HepG2 (cell line): ENCODE data around the gene CYP4F2. TPM values are rescaled to one million over a fixed set of nuclear protein-coding genes. Genes with fewer than 3 reads are reported as not detected.

Source experiments
- ATAC-seq: fragments of 200-7000 bp; cut with Tn5 transposase; 3 replicates; pipeline ENCODE4 v1.9.1; 2020; ENCODE audit warnings: mild to moderate bottlenecking, moderate library complexity
- BruUV-seq: library from RNA; stranded (reverse); fragments of 400-500 nt; replicated peaks from 2 replicates; lab custom pipeline; 2021; lab: Mats Ljungman, UMichigan
- CTCF ChIA-PET: fragments of 300-600 bp; formaldehyde crosslinking; extraction: SDS; loops from one replicate; lab custom pipeline; 2021; ENCODE audit warnings: low total read pairs, inconsistent platforms, low intra/inter-chr PET ratio; lab: Yijun Ruan, JAX
- POLR2A ChIA-PET: fragments of 350-600 bp; sonication (Branson Sonifier 250); formaldehyde crosslinking; loops from one replicate; lab custom pipeline; 2020; ENCODE audit warnings: antibody characterized with exemption, inconsistent platforms; lab: Yijun Ruan, JAX
- DNase-seq: peaks from one replicate; pipeline ENCODE4 v3.0.0-alpha.2; 2015; ENCODE audit warnings: low spot score
- FAIRE-seq: peaks from 3 replicates; lab custom pipeline; 2011; peaks lifted over from hg19 to GRCh38; lab: Jason Lieb, UNC
- H2AFZ ChIP-seq: one replicate; pipeline ENCODE4 v1.6.1; 2011; ENCODE audit warnings: low read length, inconsistent platforms
- H3K27ac ChIP-seq: fragments of 300-600 bp; 3 replicates; pipeline ENCODE4 v1.8.0; 2011; ENCODE audit warnings: mixed run types, mild to moderate bottlenecking, mixed read lengths, low read length, inconsistent platforms; ENCODE audit not compliant: insufficient read depth; ENCODE audit errors: extremely low read length
- H3K27me3 ChIP-seq, 2 experiments: fragments of 200-600 bp in 1 of 2; 2 replicates in 1 of 2; 3 replicates in 1 of 2; pipeline versions ENCODE4 v1.6.0 to v1.8.0; 2011; ENCODE audit warnings: low read length in 2 of 2, mild to moderate bottlenecking in 2 of 2, moderate library complexity in 2 of 2, inconsistent platforms in 1 of 2; ENCODE audit not compliant: insufficient read depth in 2 of 2, control insufficient read depth in 1 of 2
- H3K36me3 ChIP-seq, 2 experiments: fragments of 200-600 bp in 1 of 2; replicated peaks in 1 of 2; 2 replicates in 1 of 2; 3 replicates in 1 of 2; pipeline versions ENCODE4 v1.5.1 to v1.8.0; 2011; ENCODE audit warnings: low read length in 2 of 2, inconsistent platforms in 1 of 2; ENCODE audit not compliant: insufficient read depth in 2 of 2, control insufficient read depth in 1 of 2
- H3K4me1 ChIP-seq: 2 replicates; pipeline ENCODE4 v1.5.1; 2012; ENCODE audit warnings: low read length, inconsistent platforms; ENCODE audit not compliant: insufficient read depth
- H3K4me2 ChIP-seq: 2 replicates; pipeline ENCODE4 v1.6.0; 2011; ENCODE audit warnings: low read depth, low read length, inconsistent platforms
- H3K4me3 ChIP-seq, 3 experiments: fragments of 200-600 bp in 1 of 3; sonication (generic), shearing (Covaris generic) in 1 of 3; replicated peaks in 1 of 3; 2 replicates each; pipeline ENCODE4 v1.5.1; 2011 to 2016; ENCODE audit warnings: low read length in 3 of 3, inconsistent platforms in 2 of 3, low read depth in 2 of 3, mild to moderate bottlenecking in 2 of 3, control low read depth in 1 of 3, mixed read lengths in 1 of 3; ENCODE audit not compliant: insufficient read depth in 1 of 3
- H3K79me2 ChIP-seq: one replicate; pipeline ENCODE4 v1.6.1; 2011; ENCODE audit warnings: low read length, inconsistent platforms; ENCODE audit not compliant: insufficient read depth
- H3K9ac ChIP-seq: 2 replicates; pipeline ENCODE4 v1.6.0; 2011; ENCODE audit warnings: mild to moderate bottlenecking, low read depth, low read length, inconsistent platforms; ENCODE audit not compliant: insufficient read depth
- H3K9me3 ChIP-seq: 2 replicates; pipeline ENCODE4 v1.5.1; 2012; ENCODE audit warnings: mild to moderate bottlenecking, low read length
- H4K20me1 ChIP-seq: 2 replicates; pipeline ENCODE4 v1.6.0; 2011; ENCODE audit warnings: inconsistent platforms, mild to moderate bottlenecking, low read length, moderate library complexity; ENCODE audit not compliant: insufficient read depth
- HNF4G ChIP-seq, 2 experiments: sonication (generic) in 1 of 2; formaldehyde crosslinking in 1 of 2; IDR thresholded peaks; 2 replicates each; pipeline versions ENCODE4 v1.4.0 to v1.6.1; 2011 to 2020; ENCODE audit warnings: borderline replicate concordance in 2 of 2, low read depth in 2 of 2, mild to moderate bottlenecking in 2 of 2, low read length in 1 of 2, missing genetic modification reagents in 1 of 2, moderate library complexity in 1 of 2
- TMF1 ChIP-seq: sonication (generic); formaldehyde crosslinking; IDR thresholded peaks from 2 replicates; pipeline ENCODE4 v1.8.1; 2022; ENCODE audit warnings: low read depth, missing genetic modification reagents
- ZFP1 ChIP-seq: IDR thresholded peaks from 2 replicates; pipeline ENCODE4 v1.6.1; 2016
- ZNF280D ChIP-seq: sonication (generic); formaldehyde crosslinking; IDR thresholded peaks from 2 replicates; pipeline ENCODE4 v1.5.1; 2020; ENCODE audit warnings: mild to moderate bottlenecking, missing genetic modification reagents
- ZNF605 ChIP-seq: sonication (generic); formaldehyde crosslinking; IDR thresholded peaks from 2 replicates; pipeline ENCODE4 v1.8.0; 2022; ENCODE audit warnings: mild to moderate bottlenecking, missing genetic modification reagents
- ZNF709 ChIP-seq: sonication (generic); formaldehyde crosslinking; IDR thresholded peaks from 2 replicates; pipeline ENCODE4 v1.5.0; 2020; ENCODE audit warnings: mild to moderate bottlenecking, missing genetic modification reagents
- WGBS: methylation state at CpG from one replicate; pipeline ENCODE4 v1.1.6; 2017; ENCODE audit warnings: low lambda C conversion rate; 5-methylcytosine and 5-hydroxymethylcytosine counted together
- in situ Hi-C: cut with HindIII; loops from 2 replicates; pipeline ENCODE4 v1.10.0; 2017; ENCODE audit warnings: low pct_unique_long_range_greater_than_20kb; ENCODE audit not compliant: extremely low pct_ligation_motif_present
- intact Hi-C: fragments of 100-400 bp; cut with micrococcal nuclease; formaldehyde crosslinking; loops from one replicate; pipeline ENCODE4 v1.10.0; 2022; ENCODE audit not compliant: unreplicated experiment
- polyA plus RNA-seq, 8 experiments: library from polyadenylated mRNA; depleted of rRNA in 3 of 8; stranded (reverse) in 7 of 8; unstranded in 1 of 8; fragments of >200 nt; fragmentation: Illumina TruSeq in 4 of 8; extraction: Trizol in 4 of 8; gene quantifications; 2 replicates each; pipeline versions ENCODE4 v1.2.1 to v1.2.3, GENCODE V29; 2011 to 2016; ENCODE audit warnings: low read depth in 4 of 8, missing spikeins in 1 of 8, mixed read lengths in 1 of 8; ENCODE audit not compliant: insufficient read depth in 1 of 8
- total RNA-seq, 5 experiments: library from RNA; depleted of rRNA; stranded (reverse); fragments of >200 nt; fragmentation: Illumina TruSeq; extraction: Trizol; gene quantifications; 2 replicates each; pipeline ENCODE4 v1.2.3, GENCODE V29; 2016; ENCODE audit warnings: low read depth in 1 of 5

CYP4F2 gene
- total and polyA plus RNA-seq, 2 of the 13 experiments (the other 11 are each of a cell fraction or from before 2014, with no cell fraction given), result 3.7 to 3.9 TPM

GRCh38 chr19:15915109-15915508 is 17.2 kb upstream of the CYP4F2 start:
- no peak overlapping the region for H2AFZ ChIP-seq
- H3K4me2 ChIP-seq, result no peak overlapping the region
- H4K20me1 ChIP-seq, result no peaks in the 10 kb centered on the region
- no peak for DNase-seq
- TF ChIP-seq ZFP1 (CRISPR knock-in tag), result no peak
- TF ChIP-seq TMF1, result no peak
- TF ChIP-seq ZNF280D (CRISPR knock-in tag), result peak; percentile 89
- TF ChIP-seq HNF4G (IDR thresholded peaks at IDR 0.05; ENCODE audit: borderline replicate concordance, low read depth, low read length), result no peak
- no peak for TF ChIP-seq HNF4G (CRISPR knock-in tag; IDR thresholded peaks at IDR 0.05; ENCODE audit: borderline replicate concordance, low read depth)
- TF ChIP-seq ZNF709 (CRISPR knock-in tag), result no peak
- TF ChIP-seq ZNF605 (CRISPR knock-in tag), result no peak
- TF ChIP-seq, all 625 proteins: peak for 1
- no peaks in the 10 kb centered on the region for H3K79me2 ChIP-seq
- H3K4me3 ChIP-seq, result no peak overlapping the region
- FAIRE-seq (no peak), ATAC-seq (no peak)
- H3K36me3 ChIP-seq, result peaks cover 6 to 30% of the 10 kb centered on the region in 2 experiments; a peak in 4 of 5 replicates
- no peaks in the 10 kb centered on the region for H3K27me3 ChIP-seq
- CTCF ChIA-PET, result no interaction called here
- H3K9ac ChIP-seq, result no peak overlapping the region
- POLR2A ChIA-PET, result no interaction called here
- in situ Hi-C loops, result no loop called here
- WGBS, result 98% methylated on average over 2 of the region's 2 CpGs
- peaks cover 14% of the 10 kb centered on the region; the same call in 1 of the 2 replicates for H3K9me3 ChIP-seq
- H3K4me1 ChIP-seq, result no peaks in the 10 kb centered on the region
- BruUV-seq, result no TSS peak
- no peak overlapping the region for H3K27ac ChIP-seq
- intact Hi-C loops, result no loop called here
